Epithelial cell of prostate (primary cell): ENCODE measurements around the gene FAS.
"Not testable (repeated sequence)": the region's sequence is repeated elsewhere in the genome, so short reads cannot be mapped to it uniquely, and the experiment has no call there.

Experiments used
- DNase-seq: peaks from one replicate; pipeline ENCODE4 v3.0.0-alpha.2; 2011; ENCODE audit warnings: low read depth, low spot score
- H3K27ac ChIP-seq: fragments of 450-650 bp; 2 replicates; pipeline ENCODE4 v1.5.1; 2017; ENCODE audit warnings: mild to moderate bottlenecking

FAS gene

DNA sequence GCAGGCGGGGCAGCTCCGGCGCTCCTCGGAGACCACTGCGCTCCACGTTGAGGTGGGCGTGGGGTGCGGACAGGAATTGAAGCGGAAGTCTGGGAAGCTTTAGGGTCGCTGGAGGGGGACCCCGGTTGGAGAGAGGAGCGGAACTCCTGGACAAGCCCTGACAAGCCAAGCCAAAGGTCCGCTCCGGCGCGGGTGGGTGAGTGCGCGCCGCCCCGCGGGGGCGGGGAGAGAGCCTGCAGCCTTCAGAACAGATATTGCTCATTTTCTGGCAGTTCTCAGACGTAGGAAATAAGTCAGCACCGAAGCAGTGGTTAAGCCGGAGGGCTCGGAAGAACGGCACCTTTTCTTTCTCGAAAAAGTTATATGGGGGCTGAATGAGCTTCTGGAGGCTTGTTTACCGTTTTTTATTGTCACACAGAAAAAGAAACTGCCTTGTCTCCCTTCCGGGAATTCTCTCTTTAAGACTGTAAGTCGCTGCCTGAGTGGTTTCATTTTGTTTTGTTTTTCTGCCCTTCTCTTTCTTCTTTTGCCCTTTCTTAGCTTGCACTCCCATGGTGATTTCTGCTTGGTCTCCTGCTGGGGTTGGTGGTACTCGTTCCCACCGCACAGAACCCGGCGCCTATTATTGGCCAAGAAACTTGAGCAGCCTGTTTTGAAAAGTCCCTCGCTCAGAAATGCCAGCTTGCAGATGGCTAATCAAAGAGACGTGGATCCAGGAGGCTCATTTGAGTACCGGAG, 732 bp downstream of the FAS start:
- no peak for DNase-seq
- H3K27ac ChIP-seq, result peak overlapping the region; percentile 99

- H3K27ac ChIP-seq, result peak overlapping the region; percentile 99
Measured at GRCh38 chr10:88991899-88992320, 1.3 kb downstream of the FAS start.

DNA sequence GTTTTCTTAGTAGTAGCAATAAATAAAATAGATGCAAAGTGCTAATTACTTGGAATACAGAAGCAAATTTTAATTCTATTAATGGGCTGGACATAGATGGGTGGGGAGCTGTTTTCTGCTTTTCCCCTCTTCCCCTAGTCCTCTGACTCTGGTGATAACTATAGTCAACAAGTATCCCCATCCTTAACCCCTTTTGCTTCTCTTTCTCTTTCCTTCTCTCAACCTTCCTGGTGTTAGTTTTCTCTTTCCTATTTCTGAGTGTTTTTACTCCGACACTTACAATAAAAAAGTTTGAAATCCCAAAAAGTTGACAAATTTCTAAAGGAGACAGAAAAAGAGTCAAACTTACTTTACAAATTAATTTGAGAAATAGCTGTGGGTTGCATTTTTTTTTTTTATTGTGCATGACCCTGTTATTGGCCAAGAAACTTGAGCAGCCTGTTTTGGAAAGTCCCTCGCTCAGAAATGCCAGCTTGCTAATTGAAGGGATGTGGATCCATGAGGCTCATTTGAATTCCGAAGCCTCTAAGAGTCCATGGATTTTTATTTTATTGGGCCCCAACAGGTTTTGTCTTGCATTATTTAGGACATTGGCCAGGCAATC, 2.4 kb downstream of the FAS start:
- peak overlapping the region; percentile 1 for H3K27ac ChIP-seq
- no peak for DNase-seq

More at GRCh38 chr10:88991899-88992320, 1.3 kb downstream of the FAS start:
- DNase-seq, result no peak

GRCh38 chr10:88994019-88994418, 3.4 kb downstream of the FAS start:
- no peak for DNase-seq
- H3K27ac ChIP-seq, result peak overlapping the region; percentile 1

DNA sequence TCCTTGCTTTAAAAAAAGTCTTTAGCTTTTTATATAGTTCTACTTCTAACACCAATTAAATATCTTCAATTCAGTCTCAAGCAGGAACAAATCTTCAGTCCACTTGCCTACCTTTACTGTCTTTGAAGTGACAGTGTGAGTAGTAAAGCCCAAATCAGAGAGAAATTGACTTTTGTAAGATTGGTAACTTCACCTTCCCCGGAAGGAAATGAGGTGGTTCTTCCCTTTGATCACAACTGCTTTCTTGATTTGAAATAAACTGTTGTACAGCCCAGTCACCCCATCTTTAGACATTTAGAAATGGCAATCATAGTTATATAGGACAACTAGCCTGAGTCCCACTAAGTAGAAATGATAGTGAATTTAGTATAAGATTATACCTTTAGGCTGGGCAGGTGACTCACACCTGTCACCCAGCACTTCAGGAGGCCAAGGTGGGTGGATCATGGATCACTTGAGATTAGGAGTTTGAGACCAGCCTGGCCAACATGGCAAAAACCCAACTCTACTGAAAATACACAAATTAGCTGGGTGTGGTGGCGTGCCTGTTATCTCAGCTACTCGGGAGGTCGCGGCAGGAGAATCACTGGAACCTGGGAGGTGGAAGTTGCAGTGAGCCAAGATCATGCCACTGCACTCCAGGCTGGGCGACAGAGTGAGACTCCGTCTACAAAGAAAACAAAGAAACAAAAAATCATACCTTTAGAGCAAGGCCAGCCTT, 4.7 kb downstream of the FAS start:
- no peak overlapping the region for H3K27ac ChIP-seq
- no peak for DNase-seq

GRCh38 chr10:88996927-88997326, 6.3 kb downstream of the FAS start:
- no peak for DNase-seq
- no peak overlapping the region for H3K27ac ChIP-seq

GRCh38 chr10:88999625-89000024, 9.0 kb downstream of the FAS start:
- no peak overlapping the region for H3K27ac ChIP-seq
- DNase-seq, result no peak

DNA sequence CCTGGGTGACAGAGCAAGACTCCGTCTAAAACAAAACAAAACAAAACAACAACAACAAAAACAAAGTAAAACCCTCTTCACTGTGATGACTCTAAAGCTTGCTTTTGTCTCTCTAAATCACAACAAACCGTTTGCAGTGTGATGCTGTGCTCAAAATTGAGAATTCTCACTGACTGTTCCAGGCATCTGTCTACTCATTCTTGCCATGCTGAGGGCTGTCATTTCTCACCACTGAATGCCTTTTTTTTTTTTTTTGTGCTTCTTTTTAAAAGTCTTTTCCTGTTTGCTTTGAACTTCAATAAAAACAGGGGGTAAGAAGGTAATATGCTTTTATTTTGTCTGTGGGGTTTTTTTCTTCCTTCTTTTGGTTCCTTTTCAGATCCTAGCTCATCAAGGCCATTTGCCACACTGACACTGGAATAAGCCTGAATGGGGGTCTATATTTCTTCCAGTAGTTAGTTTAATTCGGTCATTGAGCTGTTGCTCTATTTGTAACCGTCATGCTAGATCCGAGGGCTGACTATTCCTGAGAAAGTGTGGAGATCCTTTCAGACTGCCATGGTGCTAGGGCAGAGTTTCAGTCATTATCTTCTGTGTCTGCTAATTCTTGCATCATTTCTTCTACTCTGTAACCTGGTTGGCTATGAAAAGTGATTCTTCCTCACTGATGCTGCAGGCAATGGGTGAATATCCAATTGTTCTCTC, 10.6 kb downstream of the FAS start:
- no peak for DNase-seq
- no peak overlapping the region for H3K27ac ChIP-seq

DNA sequence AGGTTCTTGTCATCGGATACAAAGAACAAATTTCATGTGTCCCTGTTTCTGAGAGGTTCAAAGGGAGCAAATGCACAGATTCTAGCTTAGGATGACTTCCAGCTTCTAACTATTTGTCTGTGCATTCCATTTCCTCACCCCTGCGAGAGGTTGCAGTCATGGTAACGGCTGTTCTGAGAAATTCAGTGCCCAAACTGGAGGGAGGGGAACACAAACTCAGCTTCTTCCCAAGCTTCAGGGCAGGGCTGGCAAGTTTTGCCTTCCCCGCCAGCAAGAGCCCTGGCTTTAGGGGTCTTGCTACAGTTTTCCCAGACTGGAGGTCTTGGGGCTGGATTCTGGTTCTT, 11.1 kb downstream of the FAS start:
- no peak overlapping the region for H3K27ac ChIP-seq
- no peak for DNase-seq

GRCh38 chr10:89002226-89002978, 11.8 kb downstream of the FAS start:
- H3K27ac ChIP-seq, result no peak overlapping the region
- no peak for DNase-seq

GRCh38 chr10:89003344-89003743, 12.7 kb downstream of the FAS start:
- H3K27ac ChIP-seq, result no peak overlapping the region
- no peak for DNase-seq

- no peak for DNase-seq
- H3K27ac ChIP-seq, result no peak overlapping the region
Measured at GRCh38 chr10:89007129-89007893, 16.7 kb downstream of the FAS start.

- not testable (repeated sequence) for DNase-seq, H3K27ac ChIP-seq
Measured at GRCh38 chr10:89018700-89019346, 28.2 kb downstream of the FAS start.

DNA sequence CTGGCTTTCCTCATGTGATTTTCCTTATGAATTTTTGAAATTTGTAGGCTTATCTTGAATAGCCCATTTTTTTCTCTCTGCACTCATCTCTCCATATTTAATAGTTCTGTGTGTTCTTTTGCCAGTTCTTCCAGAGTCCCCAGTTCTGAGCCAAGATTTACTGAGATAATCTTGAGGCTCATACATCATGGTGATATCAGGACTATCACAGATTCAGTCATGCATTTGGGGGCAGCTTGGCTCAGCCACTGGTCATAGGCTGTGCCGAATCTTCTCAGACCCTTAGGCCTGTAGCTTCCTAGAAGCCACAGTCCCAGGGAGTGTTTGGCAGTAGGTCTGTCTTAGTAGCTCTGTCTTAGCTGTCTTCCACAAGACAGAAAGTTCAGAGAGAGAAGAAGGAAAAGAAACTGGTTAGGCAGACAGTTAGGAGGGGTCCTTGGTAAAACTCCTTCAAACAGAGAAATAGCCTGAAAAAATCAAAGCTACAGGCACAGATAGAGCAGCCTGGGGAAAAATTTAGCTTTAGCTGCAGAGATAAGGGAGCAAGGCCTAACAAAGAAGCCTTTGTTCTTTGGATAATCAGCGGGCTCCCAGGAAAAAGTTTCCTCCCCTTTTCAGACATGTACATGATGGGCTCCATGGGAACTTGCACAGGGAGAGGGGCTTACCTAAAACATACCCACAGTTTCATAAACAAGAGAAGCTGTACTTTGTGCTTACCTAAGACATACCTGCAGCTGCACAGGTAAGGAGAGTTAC, 29.1 kb downstream of the FAS start:
- H3K27ac ChIP-seq, result no peak overlapping the region
- no peak for DNase-seq

DNA sequence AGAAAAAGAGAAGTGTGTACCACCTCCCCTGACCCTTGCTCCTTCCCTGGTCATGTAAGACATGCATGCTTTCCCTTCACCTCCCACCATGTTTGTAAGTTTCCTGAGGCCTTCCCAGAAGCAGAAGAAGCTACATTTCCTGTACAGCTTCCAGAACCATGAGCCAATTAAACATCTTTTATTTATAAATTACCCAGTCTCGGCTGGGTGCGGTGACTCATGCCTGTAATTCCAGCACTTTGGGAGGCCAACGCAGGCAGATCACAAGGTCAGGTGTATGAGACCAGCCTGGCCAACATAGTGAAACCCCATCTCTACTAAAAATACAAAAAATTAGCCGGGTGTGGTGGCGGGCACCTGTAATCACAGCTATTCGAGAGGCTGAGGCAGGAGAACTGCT, 30.9 kb downstream of the FAS start:
- H3K27ac ChIP-seq, result peak overlapping the region; percentile 44
- not testable (repeated sequence) for DNase-seq

DNA sequence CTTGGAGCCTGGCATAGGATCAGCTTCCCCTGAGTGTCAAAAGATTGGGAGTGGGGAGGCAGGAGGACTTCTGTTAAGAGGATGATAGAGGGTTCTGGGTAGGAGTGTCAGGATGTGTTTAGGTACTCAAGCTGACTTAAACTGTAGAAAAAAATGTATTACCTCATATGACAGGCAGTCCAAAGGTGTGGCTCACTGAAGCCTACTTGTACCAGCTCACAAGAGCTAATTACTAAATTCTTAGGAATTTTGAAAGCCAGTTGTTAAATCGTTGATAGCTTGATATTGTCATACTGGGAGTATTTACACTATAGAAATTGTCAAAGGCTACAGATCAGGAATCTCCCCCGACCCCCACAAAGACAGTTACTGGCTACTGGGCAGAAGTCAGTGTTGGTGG, 32.1 kb downstream of the FAS start:
- DNase-seq, result peak; percentile 53
- peak overlapping the region; percentile 44 for H3K27ac ChIP-seq

DNA sequence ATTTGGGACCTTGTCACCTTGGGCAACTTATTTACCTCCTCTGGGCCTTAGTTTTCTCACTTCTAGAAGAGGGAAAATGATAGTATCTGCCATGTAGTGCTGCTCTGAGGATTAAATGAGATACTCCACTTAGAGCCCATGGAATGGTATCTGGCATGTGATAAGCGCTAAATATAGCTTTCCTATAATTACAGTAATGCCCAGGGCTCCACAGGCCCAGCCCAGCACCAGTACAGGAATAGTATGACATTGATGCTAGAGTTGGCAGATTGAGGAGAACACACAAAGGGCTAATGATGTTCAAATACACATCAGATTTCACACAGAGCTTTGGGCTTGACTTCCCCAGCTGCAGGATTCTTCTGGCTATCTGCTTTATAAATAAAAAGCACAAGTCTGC, 34.9 kb downstream of the FAS start:
- no peak overlapping the region for H3K27ac ChIP-seq
- DNase-seq, result no peak

DNA sequence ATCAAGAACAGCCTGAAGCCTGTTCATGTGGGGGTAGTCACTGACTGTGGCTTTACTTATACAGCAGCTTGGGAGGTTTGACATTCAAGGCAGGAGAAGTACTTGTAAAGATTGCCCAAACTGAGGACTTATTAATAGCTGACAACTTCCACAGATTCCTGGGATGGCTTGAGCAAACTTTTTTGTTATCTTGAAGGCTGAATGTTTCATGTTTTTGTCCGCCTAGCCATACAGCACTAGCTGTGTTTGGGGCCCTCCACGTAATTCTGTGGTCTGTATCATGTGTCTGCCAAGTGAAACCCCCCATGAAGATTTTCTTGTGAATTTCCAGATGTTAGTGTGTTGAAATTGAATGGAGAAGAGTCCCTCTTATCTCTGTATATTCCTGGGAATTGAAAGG, 38.6 kb downstream of the FAS start:
- no peak for DNase-seq
- H3K27ac ChIP-seq, result no peak overlapping the region
